Keratinocyte (primary cell): ENCODE results near the gene STX8. TPM values are rescaled to one million over a fixed set of nuclear protein-coding genes. Genes with fewer than 3 reads are reported as not detected.

Source experiments
- DNase-seq: peaks from one replicate; pipeline ENCODE4 v3.0.0-alpha.2; 2011; ENCODE audit warnings: low read depth, missing footprints, low spot score
- FAIRE-seq: peaks from 2 replicates; lab custom pipeline; 2011; peaks lifted over from hg19 to GRCh38; lab: Jason Lieb, UNC
- H2AFZ ChIP-seq: 2 replicates; pipeline ENCODE4 v1.6.0; 2012; ENCODE audit warnings: low read length, control low read depth, inconsistent platforms; ENCODE audit not compliant: control insufficient read depth
- H3K27ac ChIP-seq: 2 replicates; pipeline ENCODE4 v1.5.1; 2011; ENCODE audit warnings: low read length; ENCODE audit not compliant: control insufficient read depth, insufficient read depth
- H3K27me3 ChIP-seq: 3 replicates; pipeline ENCODE4 v1.6.0; 2011; ENCODE audit warnings: low read length; ENCODE audit not compliant: control insufficient read depth, insufficient read depth; ENCODE audit errors: extremely low read depth
- H3K36me3 ChIP-seq, 2 experiments: 2 replicates in 1 of 2; 3 replicates in 1 of 2; pipeline ENCODE4 v1.5.1; 2011; ENCODE audit warnings: low read length in 2 of 2, mild to moderate bottlenecking in 1 of 2; ENCODE audit not compliant: control insufficient read depth in 2 of 2, insufficient read depth in 2 of 2; ENCODE audit errors: extremely low read depth in 1 of 2
- H3K4me1 ChIP-seq: 3 replicates; pipeline ENCODE4 v1.5.1; 2011; ENCODE audit warnings: low read length; ENCODE audit not compliant: control insufficient read depth, insufficient read depth; ENCODE audit errors: extremely low read depth
- H3K4me2 ChIP-seq: 3 replicates; pipeline ENCODE4 v1.6.0; 2011; ENCODE audit warnings: low read depth, low read length; ENCODE audit not compliant: control insufficient read depth, insufficient read depth; ENCODE audit errors: extremely low read depth
- H3K4me3 ChIP-seq, 3 experiments: fragments of 200-600 bp in 1 of 3; sonication (generic) in 1 of 3; 2 replicates in 2 of 3; 3 replicates in 1 of 3; pipeline ENCODE4 v1.5.1; 2011 to 2016; ENCODE audit warnings: low read length in 3 of 3, mild to moderate bottlenecking in 3 of 3, control low read depth in 2 of 3, inconsistent platforms in 1 of 3, low read depth in 1 of 3, mixed read lengths in 1 of 3, mixed run types in 1 of 3, moderate library complexity in 1 of 3; ENCODE audit not compliant: control insufficient read depth in 2 of 3, insufficient read depth in 2 of 3; ENCODE audit errors: extremely low read depth in 1 of 3
- H3K79me2 ChIP-seq: 2 replicates; pipeline ENCODE4 v1.6.0; 2012; ENCODE audit warnings: low read length; ENCODE audit not compliant: control insufficient read depth, insufficient read depth
- H3K9ac ChIP-seq: 3 replicates; pipeline ENCODE4 v1.6.0; 2011; ENCODE audit warnings: low read length; ENCODE audit not compliant: control insufficient read depth, insufficient read depth; ENCODE audit errors: extremely low read depth
- H3K9me1 ChIP-seq: 3 replicates; pipeline ENCODE4 v1.6.0; 2011; ENCODE audit warnings: low read length; ENCODE audit not compliant: control insufficient read depth, insufficient read depth; ENCODE audit errors: extremely low read depth
- H3K9me3 ChIP-seq: 2 replicates; pipeline ENCODE4 v1.5.1; 2012; ENCODE audit warnings: low read depth, low read length; ENCODE audit not compliant: control insufficient read depth
- H4K20me1 ChIP-seq: 3 replicates; pipeline ENCODE4 v1.6.0; 2011; ENCODE audit warnings: low read length; ENCODE audit not compliant: control insufficient read depth, insufficient read depth; ENCODE audit errors: extremely low read depth
- CTCF ChIP-seq, 3 experiments: IDR thresholded peaks in 1 of 3; conservative IDR thresholded peaks in 1 of 3; optimal IDR thresholded peaks in 1 of 3; 2 replicates in 2 of 3; 3 replicates in 1 of 3; pipeline versions ENCODE3 to v1.5.1; 2011; ENCODE audit warnings: low read length in 3 of 3, mild to moderate bottlenecking in 3 of 3, moderate library complexity in 2 of 3, control low read depth in 1 of 3, inconsistent platforms in 1 of 3; ENCODE audit not compliant: insufficient read depth in 2 of 3; ENCODE audit errors: extremely low read depth in 1 of 3
- EZH2 ChIP-seq: IDR thresholded peaks from one replicate; pipeline ENCODE4 v1.6.1; 2012; ENCODE audit warnings: inconsistent platforms, mild to moderate bottlenecking, low read length, moderate library complexity
- dilution Hi-C: fragments of 300-500 bp; cut with MboI; formaldehyde crosslinking; loops from one replicate; pipeline ENCODE4 v1.7.0; 2020; ENCODE audit warnings: low sequenced_read_pairs; ENCODE audit not compliant: extremely low pct_ligation_motif_present
- polyA plus RNA-seq, 5 experiments: library from polyadenylated mRNA; depleted of rRNA in 3 of 5; stranded (reverse) in 3 of 5; stranded (forward) in 1 of 5; unstranded in 1 of 5; fragments of >200 nt; gene quantifications; 1 replicate in 1 of 5; 2 replicates in 3 of 5; 3 replicates in 1 of 5; pipeline versions ENCODE4 v1.2.1 to v1.2.3, GENCODE V29; 2011 to 2012; ENCODE audit warnings: missing spikeins in 2 of 5, low read depth in 1 of 5, low replicate concordance in 1 of 5

The STX8 gene
- polyA plus RNA-seq, 1 donor (not counting 4 experiments of a cell fraction or from before 2014, with no cell fraction given) = 90.3 TPM

GRCh38 chr17:9446528-9446927, 129.1 kb downstream of the STX8 start:
- DNase-seq (no peak), FAIRE-seq (no peak)
- Histone ChIP-seq H2AFZ (no peak overlapping the region), H3K4me3 (no peak overlapping the region), H3K79me2 (no peaks in the 10 kb centered on the region), H3K4me1 (peaks cover 3% of the 10 kb centered on the region), H3K4me2 (no peak overlapping the region), H3K27ac (no peak overlapping the region), H3K9me3 (no peaks in the 10 kb centered on the region), H3K9me1 (no peaks in the 10 kb centered on the region), H4K20me1 (no peaks in the 10 kb centered on the region), H3K9ac (no peak overlapping the region), H3K36me3 (no peaks in the 10 kb centered on the region), H3K27me3 (no peaks in the 10 kb centered on the region)
- TF ChIP-seq CTCF (optimal IDR thresholded peaks at IDR 0.05 in 1 of 3, IDR thresholded peaks at IDR 0.05 in 1 of 3, conservative IDR thresholded peaks at IDR 0.05 in 1 of 3; ENCODE audit: extremely low read depth in 1 of 3, insufficient read depth in 2 of 3, low read length in 3 of 3) = no peak
- TF ChIP-seq EZH2 = no peak
- dilution Hi-C loops = no loop called here

- Histone ChIP-seq H3K79me2 (no peaks in the 10 kb centered on the region), H2AFZ (no peak overlapping the region), H3K9ac (no peak overlapping the region), H3K4me3 (no peak overlapping the region), H4K20me1 (no peaks in the 10 kb centered on the region), H3K4me1 (peaks cover 3% of the 10 kb centered on the region), H3K27me3 (no peaks in the 10 kb centered on the region), H3K4me2 (no peak overlapping the region), H3K36me3 (no peaks in the 10 kb centered on the region), H3K27ac (no peak overlapping the region), H3K9me3 (no peaks in the 10 kb centered on the region), H3K9me1 (no peaks in the 10 kb centered on the region)
- no peak for FAIRE-seq
- no peak for TF ChIP-seq CTCF (optimal IDR thresholded peaks at IDR 0.05 in 1 of 3, IDR thresholded peaks at IDR 0.05 in 1 of 3, conservative IDR thresholded peaks at IDR 0.05 in 1 of 3; ENCODE audit: extremely low read depth in 1 of 3, insufficient read depth in 2 of 3, low read length in 3 of 3)
- TF ChIP-seq EZH2 = no peak
- dilution Hi-C loops = no loop called here
- DNase-seq = no peak
Observed at GRCh38 chr17:9445424-9445823, 130.2 kb downstream of the STX8 start.
